IMR-90 (cell line): ENCODE measurements around the gene TRABD. TPM values are rescaled to one million over a fixed set of nuclear protein-coding genes. Genes with fewer than 3 reads are reported as not detected.

Source experiments
- ATAC-seq: fragments of 200-7000 bp; cut with Tn5 transposase; 2 replicates; pipeline ENCODE4 v1.9.1; 2020; ENCODE audit warnings: low read depth, mild to moderate bottlenecking, moderate library complexity
- BruUV-seq: library from RNA; stranded (reverse); fragments of 400-500 nt; replicated peaks from 2 replicates; lab custom pipeline; 2021; lab: Mats Ljungman, UMichigan
- CTCF ChIA-PET: fragments of 300-600 bp; formaldehyde crosslinking; extraction: SDS; loops from one replicate; lab custom pipeline; 2021; ENCODE audit warnings: antibody characterized with exemption; lab: Yijun Ruan, JAX
- POLR2A ChIA-PET: fragments of 300-600 bp; sonication (Branson Sonifier 250); formaldehyde crosslinking; loops from one replicate; lab custom pipeline; 2022; ENCODE audit warnings: antibody characterized with exemption; ENCODE audit not compliant: unreplicated experiment; lab: Charles Lee
- DNase-seq: peaks from one replicate; pipeline ENCODE4 v3.0.0; 2013
- H2AFZ ChIP-seq: replicated peaks from 2 replicates; pipeline ENCODE3; 2013; ENCODE audit warnings: low read length, mild to moderate bottlenecking; ENCODE audit not compliant: poor library complexity
- H2AK5ac ChIP-seq: 2 replicates; pipeline ENCODE4 v1.6.1; 2013; ENCODE audit warnings: low read depth, low read length, inconsistent platforms
- H2AK9ac ChIP-seq: replicated peaks from 2 replicates; pipeline ENCODE3; 2013; ENCODE audit warnings: mild to moderate bottlenecking, low read depth, low read length, moderate library complexity; ENCODE audit not compliant: poor library complexity
- H2BK120ac ChIP-seq: 2 replicates; pipeline ENCODE4 v1.6.1; 2013; ENCODE audit warnings: low read depth, low read length, inconsistent platforms
- H2BK15ac ChIP-seq: 3 replicates; pipeline ENCODE4 v1.6.1; 2013; ENCODE audit warnings: low read depth, low read length, inconsistent platforms
- H2BK20ac ChIP-seq: 2 replicates; pipeline ENCODE4 v1.6.1; 2013; ENCODE audit warnings: low read depth, mild to moderate bottlenecking, inconsistent platforms, low read length, moderate library complexity
- H2BK5ac ChIP-seq: 2 replicates; pipeline ENCODE4 v1.6.1; 2013; ENCODE audit warnings: mild to moderate bottlenecking, low read depth, low read length, inconsistent platforms; ENCODE audit not compliant: poor library complexity, severe bottlenecking
- H3K14ac ChIP-seq: replicated peaks from 2 replicates; pipeline ENCODE4 v1.6.1; 2013; ENCODE audit warnings: low read depth, low read length, inconsistent platforms
- H3K18ac ChIP-seq: 2 replicates; pipeline ENCODE4 v1.6.1; 2013; ENCODE audit warnings: low read depth, low read length, control low read depth
- H3K23ac ChIP-seq: 2 replicates; pipeline ENCODE4 v1.6.1; 2013; ENCODE audit warnings: low read depth, low read length, inconsistent platforms
- H3K27ac ChIP-seq: 2 replicates; pipeline ENCODE4 v1.5.1; 2013; ENCODE audit warnings: mild to moderate bottlenecking, control low read depth, low read length; ENCODE audit not compliant: insufficient read depth
- H3K27me3 ChIP-seq: 2 replicates; pipeline ENCODE4 v1.6.1; 2013; ENCODE audit warnings: low read length; ENCODE audit not compliant: control insufficient read depth, insufficient read depth
- H3K36me3 ChIP-seq: 2 replicates; pipeline ENCODE4 v1.6.1; 2013; ENCODE audit warnings: low read length, mixed read lengths; ENCODE audit not compliant: control insufficient read depth, insufficient read depth
- H3K4ac ChIP-seq: 2 replicates; pipeline ENCODE4 v1.6.1; 2013; ENCODE audit warnings: low read depth, low read length, inconsistent platforms
- H3K4me1 ChIP-seq: 2 replicates; pipeline ENCODE4 v1.6.1; 2013; ENCODE audit warnings: low read length, mixed read lengths; ENCODE audit not compliant: control insufficient read depth, insufficient read depth
- H3K4me2 ChIP-seq: 2 replicates; pipeline ENCODE4 v1.6.1; 2013; ENCODE audit warnings: low read depth, mild to moderate bottlenecking, control low read depth, low read length, moderate library complexity
- H3K4me3 ChIP-seq: 2 replicates; pipeline ENCODE4 v1.5.1; 2013; ENCODE audit warnings: low read depth, mild to moderate bottlenecking, control low read depth, low read length, moderate library complexity; ENCODE audit not compliant: insufficient read depth
- H3K56ac ChIP-seq: 2 replicates; pipeline ENCODE4 v1.6.1; 2013; ENCODE audit warnings: low read length, inconsistent platforms; ENCODE audit not compliant: insufficient read depth; ENCODE audit errors: extremely low read depth
- H3K79me1 ChIP-seq, 2 experiments: 2 replicates each; pipeline ENCODE4 v1.6.1; 2013; ENCODE audit warnings: low read length in 2 of 2, inconsistent platforms in 1 of 2, low read depth in 1 of 2
- H3K9ac ChIP-seq: 2 replicates; pipeline ENCODE4 v1.6.1; 2013; ENCODE audit warnings: low read depth, low read length, control low read depth
- H3K9me1 ChIP-seq: 2 replicates; pipeline ENCODE4 v1.6.1; 2013; ENCODE audit warnings: low read length, inconsistent platforms; ENCODE audit not compliant: insufficient read depth
- H3K9me3 ChIP-seq: 2 replicates; pipeline ENCODE4 v1.6.1; 2013; ENCODE audit warnings: low read length; ENCODE audit not compliant: control insufficient read depth, insufficient read depth
- H4K20me1 ChIP-seq: 2 replicates; pipeline ENCODE4 v1.6.1; 2013; ENCODE audit warnings: low read length, inconsistent platforms; ENCODE audit not compliant: insufficient read depth
- H4K5ac ChIP-seq: 2 replicates; pipeline ENCODE4 v1.6.1; 2013; ENCODE audit warnings: mild to moderate bottlenecking, low read depth, low read length, control low read depth
- H4K8ac ChIP-seq, 2 experiments: 2 replicates each; pipeline ENCODE4 v1.6.1; 2013; ENCODE audit warnings: low read depth in 2 of 2, low read length in 2 of 2, control low read depth in 1 of 2, inconsistent platforms in 1 of 2
- H4K91ac ChIP-seq: 2 replicates; pipeline ENCODE4 v1.6.1; 2013; ENCODE audit warnings: low read depth, low read length, inconsistent platforms; ENCODE audit not compliant: insufficient read depth
- BHLHE40 ChIP-seq: fragments of 150-350 bp; IDR thresholded peaks from 2 replicates; pipeline ENCODE4 v1.6.1; 2016; ENCODE audit warnings: mild to moderate bottlenecking, low read depth, low read length
- CEBPB ChIP-seq: IDR thresholded peaks from 2 replicates; pipeline ENCODE4 v1.6.1; 2012; ENCODE audit warnings: low read depth, low read length, improper control_type of control experiment
- CHD1 ChIP-seq: IDR thresholded peaks from 2 replicates; pipeline ENCODE4 v1.6.1; 2012; ENCODE audit warnings: low read depth, low read length, improper control_type of control experiment
- FOS ChIP-seq: fragments of 150-350 bp; IDR thresholded peaks from 2 replicates; pipeline ENCODE4 v1.6.1; 2016; ENCODE audit warnings: low read depth, low read length
- MAFK ChIP-seq: IDR thresholded peaks from 2 replicates; pipeline ENCODE4 v1.6.1; 2012; ENCODE audit warnings: low read depth, low read length, improper control_type of control experiment
- MAZ ChIP-seq: IDR thresholded peaks from 2 replicates; pipeline ENCODE4 v1.6.1; 2012; ENCODE audit warnings: low read depth, mild to moderate bottlenecking, low read length, improper control_type of control experiment, moderate library complexity, borderline replicate concordance
- MXI1 ChIP-seq: IDR thresholded peaks from 2 replicates; pipeline ENCODE4 v1.6.1; 2012; ENCODE audit warnings: low read depth, mild to moderate bottlenecking, low read length, moderate library complexity, borderline replicate concordance
- NFE2L2 ChIP-seq: fragments of 150-350 bp; IDR thresholded peaks from 2 replicates; pipeline ENCODE4 v1.6.1; 2016; ENCODE audit warnings: low read depth, mild to moderate bottlenecking, low read length
- POLR2A ChIP-seq: IDR thresholded peaks from 2 replicates; pipeline ENCODE4 v1.6.1; 2012; ENCODE audit warnings: mild to moderate bottlenecking, low read depth, low read length
- RAD21 ChIP-seq: IDR thresholded peaks from 2 replicates; pipeline ENCODE4 v1.6.1; 2012; ENCODE audit warnings: low read length, improper control_type of control experiment
- RCOR1 ChIP-seq: IDR thresholded peaks from 2 replicates; pipeline ENCODE4 v1.6.1; 2012; ENCODE audit warnings: mild to moderate bottlenecking, low read length, improper control_type of control experiment; ENCODE audit not compliant: insufficient replicate concordance
- RFX5 ChIP-seq: IDR thresholded peaks from 2 replicates; pipeline ENCODE4 v1.8.0; 2012; ENCODE audit warnings: low read depth, mild to moderate bottlenecking, low read length, moderate library complexity
- SMC3 ChIP-seq: fragments of 150-350 bp; IDR thresholded peaks from 2 replicates; pipeline ENCODE4 v1.6.1; 2016; ENCODE audit warnings: low read depth, mild to moderate bottlenecking, antibody characterized with exemption, low read length, moderate library complexity
- WGBS, 2 experiments: methylation state at CpG; one replicate each; pipeline versions ENCODE4 v1.1.5 to v1.1.7; 2013; ENCODE audit warnings: missing lambda C conversion rate in 2 of 2; ENCODE audit not compliant: insufficient read length in 1 of 2; ENCODE audit errors: extremely low coverage in 2 of 2; 5-methylcytosine and 5-hydroxymethylcytosine counted together
- dilution Hi-C: fragments of 300-500 bp; cut with HindIII; formaldehyde crosslinking; loops from one replicate; pipeline ENCODE4 v1.14.3; 2018; ENCODE audit warnings: low sequenced_read_pairs; ENCODE audit not compliant: unreplicated experiment
- in situ Hi-C: fragments of 300-500 bp; cut with MboI; formaldehyde crosslinking; loops from 3 replicates; pipeline ENCODE4 v1.14.3; 2019; ENCODE audit warnings: low sequenced_read_pairs, inconsistent platforms, mixed read lengths
- intact Hi-C: fragments of 100-400 bp; cut with micrococcal nuclease; formaldehyde crosslinking; loops from 2 replicates; pipeline ENCODE4 v1.10.0; 2022
- polyA plus RNA-seq, 3 experiments: library from polyadenylated mRNA; depleted of rRNA; stranded (reverse); fragments of >200 nt; gene quantifications; 2 replicates each; pipeline ENCODE4 v1.2.3, GENCODE V29; 2012; ENCODE audit warnings: low replicate concordance in 1 of 3
- total RNA-seq: library from RNA; depleted of rRNA; stranded (reverse); fragments of >200 nt; gene quantifications from 2 replicates; pipeline ENCODE4 v1.2.3, GENCODE V29; 2012
- TF ChIP-seq, protein P1 (sequence below): fragments of 150-350 bp; IDR thresholded peaks from 2 replicates; pipeline ENCODE4 v1.6.1; 2016; ENCODE audit warnings: low read depth, mild to moderate bottlenecking, low read length, moderate library complexity, borderline replicate concordance
- TF ChIP-seq, protein P2 (sequence below): conservative IDR thresholded peaks from 2 replicates; pipeline ENCODE4 v1.5.1; 2012; ENCODE audit warnings: mild to moderate bottlenecking, low read depth, low read length, improper control_type of control experiment

TRABD gene
- total and polyA plus RNA-seq, 2 of the 4 experiments (the other 2 are of a cell fraction): 13.4 to 42.7 TPM

DNA sequence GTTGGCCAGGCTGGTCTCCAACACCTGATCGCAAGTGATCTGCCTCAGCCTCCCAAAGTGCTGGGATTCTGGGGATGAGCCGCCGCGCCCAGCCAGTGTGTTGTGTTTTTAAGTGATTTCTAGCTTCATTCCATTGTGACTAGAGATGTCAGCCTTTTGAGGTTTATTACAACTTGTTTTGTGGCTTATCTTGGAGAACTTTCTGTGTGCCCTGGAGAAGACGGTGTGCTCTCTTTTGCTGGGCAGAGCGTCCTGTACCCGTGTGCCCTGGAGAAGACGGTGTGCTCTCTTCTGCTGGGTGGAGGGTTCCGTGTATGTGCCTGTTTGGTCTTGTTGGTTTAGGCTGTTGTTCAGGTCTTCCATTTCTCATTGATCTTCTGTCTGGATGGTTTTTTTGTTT lies 27.6 kb downstream of the TRABD start:
- in situ Hi-C loops: loop anchor here (5.0 to 25.0 kb wide), 3 partner anchors 66 to 401 kb away; no protein-coding TSS in a partner anchor
- H4K20me1 ChIP-seq: peaks cover 61% of the 10 kb centered on the region

More for the DNA sequence above, 27.6 kb downstream of the TRABD start:
- WGBS, 2 experiments: 100% methylated on average over 4 of the region's 9 CpGs; no CpG with 5 or more reads in 1 of the 2 experiments
- no peak overlapping the region for H4K91ac ChIP-seq
- H3K9me1 ChIP-seq: peaks cover 3% of the 10 kb centered on the region; the same call in 1 of the 2 replicates
- dilution Hi-C loops (no loop called here), intact Hi-C loops (no loop called here)
- no peak overlapping the region for H3K14ac ChIP-seq
- ChIA-PET POLR2A (no interaction called here), CTCF (no interaction called here)
- no TSS peak for BruUV-seq
- H3K23ac ChIP-seq: no peak overlapping the region
- no peak overlapping the region for H3K27ac ChIP-seq
- H3K18ac ChIP-seq: no peak overlapping the region
- H4K8ac ChIP-seq: no peak overlapping the region
- no peak overlapping the region for H2AFZ ChIP-seq
- no peak overlapping the region for H2AK9ac ChIP-seq
- ATAC-seq (no peak), DNase-seq (no peak)
- no peak overlapping the region for H2AK5ac ChIP-seq
- no peak overlapping the region for H3K56ac ChIP-seq
- no peak overlapping the region for H2BK5ac ChIP-seq
- no peak overlapping the region for H3K9ac ChIP-seq
- H3K36me3 ChIP-seq: peaks cover 59% of the 10 kb centered on the region
- H2BK120ac ChIP-seq: no peak overlapping the region
- TF ChIP-seq MAFK: no peak
- no peak for TF ChIP-seq MXI1
- no peak for TF ChIP-seq RAD21
- no peak for TF ChIP-seq RCOR1
- no peak for TF ChIP-seq SMC3
- TF ChIP-seq, protein P1, sequence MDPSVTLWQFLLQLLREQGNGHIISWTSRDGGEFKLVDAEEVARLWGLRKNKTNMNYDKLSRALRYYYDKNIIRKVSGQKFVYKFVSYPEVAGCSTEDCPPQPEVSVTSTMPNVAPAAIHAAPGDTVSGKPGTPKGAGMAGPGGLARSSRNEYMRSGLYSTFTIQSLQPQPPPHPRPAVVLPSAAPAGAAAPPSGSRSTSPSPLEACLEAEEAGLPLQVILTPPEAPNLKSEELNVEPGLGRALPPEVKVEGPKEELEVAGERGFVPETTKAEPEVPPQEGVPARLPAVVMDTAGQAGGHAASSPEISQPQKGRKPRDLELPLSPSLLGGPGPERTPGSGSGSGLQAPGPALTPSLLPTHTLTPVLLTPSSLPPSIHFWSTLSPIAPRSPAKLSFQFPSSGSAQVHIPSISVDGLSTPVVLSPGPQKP: no peak
- no peak for TF ChIP-seq FOS
- TF ChIP-seq POLR2A: no peak
- TF ChIP-seq NFE2L2: no peak
- no peak for TF ChIP-seq CEBPB
- TF ChIP-seq, protein P2, sequence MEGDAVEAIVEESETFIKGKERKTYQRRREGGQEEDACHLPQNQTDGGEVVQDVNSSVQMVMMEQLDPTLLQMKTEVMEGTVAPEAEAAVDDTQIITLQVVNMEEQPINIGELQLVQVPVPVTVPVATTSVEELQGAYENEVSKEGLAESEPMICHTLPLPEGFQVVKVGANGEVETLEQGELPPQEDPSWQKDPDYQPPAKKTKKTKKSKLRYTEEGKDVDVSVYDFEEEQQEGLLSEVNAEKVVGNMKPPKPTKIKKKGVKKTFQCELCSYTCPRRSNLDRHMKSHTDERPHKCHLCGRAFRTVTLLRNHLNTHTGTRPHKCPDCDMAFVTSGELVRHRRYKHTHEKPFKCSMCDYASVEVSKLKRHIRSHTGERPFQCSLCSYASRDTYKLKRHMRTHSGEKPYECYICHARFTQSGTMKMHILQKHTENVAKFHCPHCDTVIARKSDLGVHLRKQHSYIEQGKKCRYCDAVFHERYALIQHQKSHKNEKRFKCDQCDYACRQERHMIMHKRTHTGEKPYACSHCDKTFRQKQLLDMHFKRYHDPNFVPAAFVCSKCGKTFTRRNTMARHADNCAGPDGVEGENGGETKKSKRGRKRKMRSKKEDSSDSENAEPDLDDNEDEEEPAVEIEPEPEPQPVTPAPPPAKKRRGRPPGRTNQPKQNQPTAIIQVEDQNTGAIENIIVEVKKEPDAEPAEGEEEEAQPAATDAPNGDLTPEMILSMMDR: no peak
- TF ChIP-seq CHD1: no peak
- TF ChIP-seq RFX5: no peak
- TF ChIP-seq BHLHE40: no peak
- no peak for TF ChIP-seq MAZ
- no peaks in the 10 kb centered on the region for H3K27me3 ChIP-seq
- H2BK15ac ChIP-seq: no peak overlapping the region
- no peak overlapping the region for H2BK20ac ChIP-seq
- no peaks in the 10 kb centered on the region for H3K4me1 ChIP-seq
- H3K79me1 ChIP-seq: peaks cover 19 to 53% of the 10 kb centered on the region in 2 experiments
- H3K9me3 ChIP-seq: no peaks in the 10 kb centered on the region
- no peak overlapping the region for H3K4me2 ChIP-seq
- H3K4me3 ChIP-seq: no peak overlapping the region
- no peak overlapping the region for H3K4ac ChIP-seq
- no peak overlapping the region for H4K5ac ChIP-seq
